ENCODE results near the gene IFIT3.

DNA sequence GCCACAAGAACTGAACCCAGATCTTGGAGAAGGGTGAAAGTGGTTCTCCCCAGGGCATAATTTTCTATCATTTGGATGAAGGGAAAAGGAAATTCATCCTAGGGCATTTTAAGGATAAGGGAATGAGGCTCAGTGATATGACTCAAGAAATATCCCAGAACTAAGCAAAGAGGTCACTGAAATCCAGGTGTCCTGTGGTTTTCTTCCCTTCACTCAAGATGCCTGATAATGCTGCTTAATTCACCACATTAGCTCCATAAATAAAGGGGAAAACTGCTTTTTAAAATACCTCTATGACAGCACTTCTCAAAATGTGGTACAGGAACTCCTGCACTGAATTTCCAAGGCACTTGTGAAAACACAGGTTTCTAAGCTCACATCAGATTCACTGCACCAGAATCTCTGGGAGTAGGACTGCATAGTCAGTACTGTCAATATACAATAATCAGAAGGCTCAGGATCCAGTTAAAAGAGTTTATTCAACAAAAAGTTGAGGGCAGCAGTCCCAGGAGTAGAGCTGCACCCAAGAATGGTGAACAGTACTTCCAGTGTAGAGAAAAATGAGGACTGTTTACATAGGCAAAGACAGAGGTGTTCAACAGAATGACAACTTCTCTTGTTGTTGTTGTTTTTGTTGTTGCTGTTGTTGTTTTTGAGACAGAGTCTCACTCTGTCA, 2.9 kb downstream of the IFIT3 start:
- TF ChIP-seq, protein P1, sequence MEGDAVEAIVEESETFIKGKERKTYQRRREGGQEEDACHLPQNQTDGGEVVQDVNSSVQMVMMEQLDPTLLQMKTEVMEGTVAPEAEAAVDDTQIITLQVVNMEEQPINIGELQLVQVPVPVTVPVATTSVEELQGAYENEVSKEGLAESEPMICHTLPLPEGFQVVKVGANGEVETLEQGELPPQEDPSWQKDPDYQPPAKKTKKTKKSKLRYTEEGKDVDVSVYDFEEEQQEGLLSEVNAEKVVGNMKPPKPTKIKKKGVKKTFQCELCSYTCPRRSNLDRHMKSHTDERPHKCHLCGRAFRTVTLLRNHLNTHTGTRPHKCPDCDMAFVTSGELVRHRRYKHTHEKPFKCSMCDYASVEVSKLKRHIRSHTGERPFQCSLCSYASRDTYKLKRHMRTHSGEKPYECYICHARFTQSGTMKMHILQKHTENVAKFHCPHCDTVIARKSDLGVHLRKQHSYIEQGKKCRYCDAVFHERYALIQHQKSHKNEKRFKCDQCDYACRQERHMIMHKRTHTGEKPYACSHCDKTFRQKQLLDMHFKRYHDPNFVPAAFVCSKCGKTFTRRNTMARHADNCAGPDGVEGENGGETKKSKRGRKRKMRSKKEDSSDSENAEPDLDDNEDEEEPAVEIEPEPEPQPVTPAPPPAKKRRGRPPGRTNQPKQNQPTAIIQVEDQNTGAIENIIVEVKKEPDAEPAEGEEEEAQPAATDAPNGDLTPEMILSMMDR (IDR thresholded peaks at IDR 0.05; ENCODE audit: low read depth, low read length) = no peak
- TF ChIP-seq EZH2phosphoT487 (IDR thresholded peaks at IDR 0.05; ENCODE audit: low read depth) = no peak
